Activated CD4-positive, alpha-beta T cell treated with anti-CD3 and anti-CD28 coated beads, Interleukin-2, amount 10 ng/mL, durations not matched to agents 7 days and 5 days (primary cell): ENCODE data around the gene HLF. TPM values are rescaled to one million over a fixed set of nuclear protein-coding genes. Genes with fewer than 3 reads are reported as not detected.
"Not testable (repeated sequence)": the region's sequence is repeated elsewhere in the genome, so short reads cannot be mapped to it uniquely, and the experiment has no call there.

Experiments used
- CTCF ChIA-PET: fragments of 350-600 bp; sonication (Branson Sonifier 250); formaldehyde crosslinking; loops from one replicate; lab custom pipeline; 2021; ENCODE audit warnings: antibody characterized with exemption; lab: Charles Lee
- POLR2A ChIA-PET: fragments of 350-600 bp; sonication (Branson Sonifier 250); formaldehyde crosslinking; loops from one replicate; lab custom pipeline; 2021; ENCODE audit warnings: antibody characterized with exemption; lab: Charles Lee
- DNase-seq: peaks from one replicate; pipeline ENCODE4 v3.0.0-alpha.2; 2020
- H3K27ac Mint-ChIP-seq: one replicate; pipeline ENCODE4 v1.8.0; 2021; ENCODE audit warnings: mild to moderate bottlenecking, moderate library complexity, mixed read lengths
- H3K27me3 Mint-ChIP-seq: one replicate; pipeline ENCODE4 v1.8.0; 2021; ENCODE audit warnings: mixed read lengths
- H3K36me3 Mint-ChIP-seq: one replicate; pipeline ENCODE4 v1.8.0; 2021; ENCODE audit warnings: low read depth, mixed read lengths
- H3K4me1 Mint-ChIP-seq: one replicate; pipeline ENCODE4 v1.8.0; 2021; ENCODE audit warnings: mixed read lengths
- H3K4me3 Mint-ChIP-seq: one replicate; pipeline ENCODE4 v1.8.0; 2021; ENCODE audit warnings: mild to moderate bottlenecking, moderate library complexity, mixed read lengths
- H3K9me3 Mint-ChIP-seq: one replicate; pipeline ENCODE4 v1.8.0; 2021; ENCODE audit warnings: mixed read lengths
- total RNA-seq, 2 experiments: library from RNA; stranded (reverse); gene quantifications; one replicate each; pipeline ENCODE4 v1.2.3, GENCODE V29; 2021

Gene HLF
- total RNA-seq, 2 experiments from 2014 or later, result 0.30 to 0.65 TPM

DNA sequence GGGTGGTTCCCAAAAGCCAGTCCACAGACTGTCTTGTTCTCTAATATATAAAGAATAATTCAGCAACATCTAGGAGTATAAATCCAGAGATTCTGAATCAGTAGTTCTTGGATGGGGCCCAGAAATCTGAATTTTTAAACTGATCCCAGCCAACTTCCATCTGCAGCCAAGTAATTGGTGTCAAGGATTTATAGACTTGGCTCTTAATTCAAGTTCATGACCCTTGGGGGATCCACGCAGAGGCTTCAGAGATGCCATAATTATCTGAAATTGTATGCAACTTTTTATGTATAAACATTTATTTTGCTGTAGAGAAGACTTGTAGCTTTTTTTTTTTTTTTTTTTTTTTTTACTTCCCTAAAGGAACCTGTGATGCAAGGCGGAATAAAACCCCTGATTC is 60.6 kb downstream of the HLF start:
- Mint-ChIP-seq H3K27ac (no peak overlapping the region), H3K4me1 (no peaks in the 10 kb centered on the region), H3K4me3 (no peak overlapping the region), H3K9me3 (no peaks in the 10 kb centered on the region), H3K27me3 (no peaks in the 10 kb centered on the region), H3K36me3 (no peaks in the 10 kb centered on the region)
- no peak for DNase-seq
- ChIA-PET POLR2A (no interaction called here), CTCF (no interaction called here)

DNA sequence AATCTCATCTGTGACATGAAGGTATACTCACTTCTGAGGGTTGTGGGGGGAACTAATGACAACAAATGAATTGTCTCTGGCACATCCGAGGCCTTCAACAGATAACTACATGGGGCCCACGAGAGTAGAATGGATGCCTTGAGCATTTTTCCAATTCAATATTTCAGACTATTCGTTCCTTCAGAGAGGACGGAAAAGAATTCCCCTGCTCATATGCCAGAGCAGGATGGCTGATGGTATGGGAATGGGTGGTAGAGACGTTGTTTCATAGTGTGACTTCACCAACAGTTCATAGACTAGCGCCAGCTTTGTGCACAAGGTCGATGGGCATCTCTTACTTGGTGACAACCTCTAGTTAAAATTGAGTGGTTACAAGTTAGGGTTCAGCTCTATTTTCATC is 61.3 kb downstream of the HLF start:
- no peaks in the 10 kb centered on the region for H3K4me1 Mint-ChIP-seq
- no peaks in the 10 kb centered on the region for H3K36me3 Mint-ChIP-seq
- no peak overlapping the region for H3K27ac Mint-ChIP-seq
- H3K9me3 Mint-ChIP-seq, result no peaks in the 10 kb centered on the region
- CTCF ChIA-PET, result no interaction called here
- H3K27me3 Mint-ChIP-seq, result no peaks in the 10 kb centered on the region
- POLR2A ChIA-PET, result no interaction called here
- no peak overlapping the region for H3K4me3 Mint-ChIP-seq
- DNase-seq, result no peak

DNA sequence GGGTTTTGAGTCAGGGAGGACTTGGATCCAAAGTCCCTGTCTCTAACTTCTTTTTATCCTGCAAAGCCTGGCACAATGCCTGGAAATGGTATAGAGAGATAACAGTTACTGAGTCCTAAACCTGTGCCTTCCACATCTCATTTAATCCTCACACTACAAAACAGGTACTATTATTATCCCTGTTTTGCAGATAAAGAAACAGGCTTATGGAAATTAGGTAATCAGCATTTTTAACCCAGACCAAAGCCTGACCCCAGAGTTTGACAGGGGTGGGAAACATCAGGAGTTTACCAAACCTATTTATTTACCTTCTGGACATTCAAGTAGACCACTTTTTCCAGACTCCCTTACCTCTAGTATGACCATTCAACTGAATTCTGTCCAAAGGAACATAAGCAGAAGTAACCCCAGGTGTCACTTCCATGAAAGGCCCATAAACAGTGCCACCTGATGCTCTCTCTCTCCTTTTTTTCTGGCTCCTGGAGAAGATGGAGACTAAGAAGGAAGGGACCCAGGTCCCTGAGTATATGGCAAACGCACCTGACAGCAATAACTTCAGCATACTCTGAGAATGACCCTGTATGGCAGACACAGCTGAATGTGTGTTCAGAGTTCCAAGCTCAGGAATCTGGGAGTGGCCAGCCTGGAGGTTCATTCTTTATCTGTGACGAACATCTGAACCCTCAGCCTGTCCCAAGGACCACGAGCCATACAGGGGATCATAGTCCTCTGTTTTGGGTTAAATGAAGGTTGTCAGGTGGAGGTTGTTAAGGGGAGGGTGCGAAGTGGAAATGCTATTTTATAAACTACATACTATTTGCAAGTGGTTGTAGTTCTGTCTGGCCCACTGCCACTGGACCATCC is 62.7 kb downstream of the HLF start:
- POLR2A ChIA-PET, result no interaction called here
- Mint-ChIP-seq H3K27ac (no peak overlapping the region), H3K27me3 (no peaks in the 10 kb centered on the region), H3K4me3 (no peak overlapping the region), H3K9me3 (no peaks in the 10 kb centered on the region), H3K4me1 (peaks cover 3% of the 10 kb centered on the region), H3K36me3 (no peaks in the 10 kb centered on the region)
- CTCF ChIA-PET, result no interaction called here
- DNase-seq, result no peak

GRCh38 chr17:55328514-55328913 is 63.8 kb downstream of the HLF start:
- POLR2A ChIA-PET, H3K4me1 Mint-ChIP-seq, CTCF ChIA-PET, H3K9me3 Mint-ChIP-seq, H3K36me3 Mint-ChIP-seq, DNase-seq, H3K27me3 Mint-ChIP-seq, H3K4me3 Mint-ChIP-seq, H3K27ac Mint-ChIP-seq: not testable (repeated sequence)

GRCh38 chr17:55330344-55330933 is 65.7 kb downstream of the HLF start:
- Mint-ChIP-seq H3K4me3 (no peak overlapping the region), H3K9me3 (no peaks in the 10 kb centered on the region), H3K27ac (no peak overlapping the region), H3K36me3 (no peaks in the 10 kb centered on the region), H3K27me3 (peaks cover under 1% of the 10 kb centered on the region), H3K4me1 (peaks cover 3% of the 10 kb centered on the region)
- DNase-seq, result no peak
- POLR2A ChIA-PET, result no interaction called here
- CTCF ChIA-PET, result interaction anchor here (1.1 to 1.2 kb wide), 2 partner anchors 14 to 20 kb away, joined by 3 to 4 read pairs; no protein-coding TSS in a partner anchor

DNA sequence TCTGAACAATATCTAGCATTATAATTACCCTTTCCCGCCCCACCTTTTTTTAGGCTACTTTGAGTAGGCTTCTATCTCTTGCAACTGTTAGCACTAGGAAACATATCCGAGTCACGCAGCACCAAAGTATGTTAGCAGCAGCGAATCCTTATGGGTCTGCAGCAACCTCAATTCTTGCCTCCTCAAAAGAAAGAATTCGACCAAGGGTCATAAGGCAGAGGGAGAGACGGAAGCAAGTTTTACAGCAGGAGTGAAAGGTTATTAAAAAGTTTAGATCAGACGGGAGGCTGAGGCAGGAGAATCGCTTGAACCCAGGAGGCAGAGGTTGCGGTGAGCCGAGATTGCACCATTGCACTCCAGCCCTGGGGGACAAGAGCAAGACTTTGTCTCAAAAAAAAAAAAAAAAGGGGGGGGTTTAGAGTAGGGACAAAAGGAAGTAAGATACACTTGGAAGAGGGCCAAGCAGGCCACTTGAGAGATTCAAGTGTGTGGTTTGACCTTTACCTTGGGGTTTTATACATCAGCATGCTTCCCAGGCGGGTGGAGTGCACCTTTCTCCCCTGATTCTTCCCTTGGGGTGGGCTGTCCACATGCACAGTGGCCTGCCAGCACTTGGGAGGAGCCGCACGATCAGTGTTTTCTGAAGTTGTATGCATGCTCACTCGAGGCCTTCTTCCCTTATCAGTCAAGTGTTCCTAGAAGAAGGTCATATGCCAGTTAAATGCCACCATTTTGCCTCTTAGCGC is 67.7 kb downstream of the HLF start:
- DNase-seq, result no peak
- ChIA-PET CTCF (no interaction called here), POLR2A (no interaction called here)
- H3K4me1 Mint-ChIP-seq, result peaks cover 3% of the 10 kb centered on the region
- H3K9me3 Mint-ChIP-seq, result no peaks in the 10 kb centered on the region
- H3K27ac Mint-ChIP-seq, result no peak overlapping the region
- H3K4me3 Mint-ChIP-seq, result no peak overlapping the region
- H3K27me3 Mint-ChIP-seq, result peaks cover 2% of the 10 kb centered on the region
- no peaks in the 10 kb centered on the region for H3K36me3 Mint-ChIP-seq

- peaks cover 6% of the 10 kb centered on the region for H3K9me3 Mint-ChIP-seq
- H3K27me3 Mint-ChIP-seq, result peaks cover 14% of the 10 kb centered on the region
- CTCF ChIA-PET, result interaction anchor here (1.2 kb wide), 1 partner anchor 14 kb away, joined by 3 read pairs; no protein-coding TSS in a partner anchor
- peaks cover 3% of the 10 kb centered on the region for H3K4me1 Mint-ChIP-seq
- no peaks in the 10 kb centered on the region for H3K36me3 Mint-ChIP-seq
- H3K4me3 Mint-ChIP-seq, result no peak overlapping the region
- POLR2A ChIA-PET, result no interaction called here
- no peak for DNase-seq
- no peak overlapping the region for H3K27ac Mint-ChIP-seq
Observed at GRCh38 chr17:55334285-55334684, 69.5 kb downstream of the HLF start.

- Mint-ChIP-seq H3K4me1 (peaks cover 8% of the 10 kb centered on the region), H3K9me3 (peaks cover 6% of the 10 kb centered on the region), H3K36me3 (peaks cover under 1% of the 10 kb centered on the region), H3K4me3 (no peak overlapping the region), H3K27me3 (peaks cover 17% of the 10 kb centered on the region), H3K27ac (no peak overlapping the region)
- ChIA-PET POLR2A (no interaction called here), CTCF (interaction anchor here (0.8 to 1.2 kb wide), 2 partner anchors 13 to 14 kb away, joined by 3 read pairs; no protein-coding TSS in a partner anchor)
- no peak for DNase-seq
Observed at GRCh38 chr17:55334881-55335540, 70.3 kb downstream of the HLF start.

DNA sequence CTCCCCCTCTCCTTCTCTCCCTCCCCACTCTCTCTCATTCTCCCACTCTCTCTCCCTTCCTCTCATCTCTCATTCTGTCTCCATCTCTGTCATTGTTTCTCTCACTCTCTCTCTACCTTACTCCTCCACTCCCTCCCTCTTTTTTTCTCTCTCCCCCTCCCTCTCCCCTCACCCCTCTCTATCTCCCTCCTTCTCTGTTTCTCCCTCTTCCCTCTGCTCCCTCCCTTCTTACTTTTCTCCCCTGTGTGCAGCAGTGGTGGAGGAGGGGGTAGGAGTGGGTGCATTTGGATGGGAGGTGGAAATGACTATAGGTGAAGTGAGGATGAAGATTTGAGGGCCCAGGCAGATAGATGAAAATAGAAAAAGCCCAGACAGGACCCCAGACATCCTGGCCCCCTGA is 70.9 kb downstream of the HLF start:
- POLR2A ChIA-PET, result no interaction called here
- Mint-ChIP-seq H3K36me3 (peaks cover 3% of the 10 kb centered on the region), H3K4me1 (peaks cover 11% of the 10 kb centered on the region), H3K9me3 (peaks cover 7% of the 10 kb centered on the region), H3K4me3 (no peak overlapping the region), H3K27ac (no peak overlapping the region), H3K27me3 (peaks cover 17% of the 10 kb centered on the region)
- DNase-seq, result no peak
- CTCF ChIA-PET, result no interaction called here

- Mint-ChIP-seq H3K36me3 (peaks cover 3% of the 10 kb centered on the region), H3K9me3 (peaks cover 8% of the 10 kb centered on the region), H3K27me3 (peaks cover 17% of the 10 kb centered on the region), H3K4me1 (peaks cover 14% of the 10 kb centered on the region), H3K27ac (no peak overlapping the region), H3K4me3 (no peak overlapping the region)
- CTCF ChIA-PET, result no interaction called here
- POLR2A ChIA-PET, result no interaction called here
- DNase-seq, result no peak
Observed at GRCh38 chr17:55336426-55336825, 71.7 kb downstream of the HLF start.

DNA sequence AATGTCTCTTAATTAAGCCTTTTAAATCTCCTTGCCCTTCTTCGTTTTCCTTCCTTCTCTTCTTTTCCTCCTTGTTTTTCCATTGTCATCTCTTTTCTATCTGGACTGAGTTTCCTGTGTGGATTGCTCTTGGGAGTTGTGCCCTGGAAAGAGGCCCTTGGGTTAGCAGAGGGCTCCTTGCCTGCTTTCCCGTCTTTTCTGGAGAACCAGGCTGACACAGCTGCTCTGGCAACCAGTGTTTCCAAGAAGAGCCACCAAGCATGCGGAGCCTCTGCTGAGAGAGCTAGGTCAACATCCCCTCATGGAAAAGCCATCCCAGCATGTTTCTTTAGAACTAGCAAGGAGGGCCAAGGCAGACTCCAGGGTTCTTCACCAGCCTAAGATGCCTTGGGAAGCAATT is 75.4 kb downstream of the HLF start:
- H3K27ac Mint-ChIP-seq, result no peak overlapping the region
- CTCF ChIA-PET, result no interaction called here

DNA sequence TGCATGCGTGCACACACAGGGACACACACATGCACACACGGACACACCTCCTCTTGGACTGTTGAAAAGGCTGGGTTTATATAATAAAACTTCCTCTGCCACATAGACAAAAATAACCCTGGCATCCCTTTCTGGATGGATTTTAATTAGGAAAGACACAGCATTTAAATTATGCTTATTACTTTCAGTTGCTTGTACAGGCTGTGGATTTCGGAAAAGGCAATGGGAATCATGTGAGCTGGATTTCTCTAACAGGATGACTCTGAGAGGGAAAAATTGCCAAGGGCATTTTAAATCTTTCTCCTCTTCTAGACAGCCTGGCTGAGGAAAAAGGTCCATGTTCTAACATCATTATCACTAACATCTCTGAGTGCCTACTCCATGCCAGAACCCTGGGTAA is 75.9 kb downstream of the HLF start:
- CTCF ChIA-PET, result no interaction called here

More for the DNA sequence above, 75.4 kb downstream of the HLF start:
- H3K9me3 Mint-ChIP-seq, result peaks cover 8% of the 10 kb centered on the region
- H3K36me3 Mint-ChIP-seq, result peaks cover 3% of the 10 kb centered on the region
- POLR2A ChIA-PET, result interaction anchor here (0.5 kb wide), 1 partner anchor 206 kb away, joined by 3 read pairs; no protein-coding TSS in a partner anchor
- no peak for DNase-seq
- peaks cover 47% of the 10 kb centered on the region for H3K4me1 Mint-ChIP-seq
- peaks cover 17% of the 10 kb centered on the region for H3K27me3 Mint-ChIP-seq
- H3K4me3 Mint-ChIP-seq, result no peak overlapping the region

More for the DNA sequence above, 75.9 kb downstream of the HLF start:
- no peak for DNase-seq
- H3K9me3 Mint-ChIP-seq, result peaks cover 11% of the 10 kb centered on the region
- H3K27me3 Mint-ChIP-seq, result peaks cover 15% of the 10 kb centered on the region
- peaks cover 7% of the 10 kb centered on the region for H3K36me3 Mint-ChIP-seq
- H3K27ac Mint-ChIP-seq, result no peak overlapping the region
- H3K4me1 Mint-ChIP-seq, result peaks cover 52% of the 10 kb centered on the region
- POLR2A ChIA-PET, result interaction anchor here (0.5 kb wide), 1 partner anchor 206 kb away, joined by 3 read pairs; no protein-coding TSS in a partner anchor
- H3K4me3 Mint-ChIP-seq, result no peak overlapping the region
